Right lobe of liver (tissue), 6 donors: ENCODE measurements around the gene NR2F1-AS1. TPM values are rescaled to one million over a fixed set of nuclear protein-coding genes. Genes with fewer than 3 reads are reported as not detected.

Experiments used
- ATAC-seq, 4 donors: fragments of 200-7000 bp; cut with Tn5 transposase; one replicate each; pipeline ENCODE4 v1.9.1; 2020; ENCODE audit warnings: mild to moderate bottlenecking in 4 of 4, moderate library complexity in 4 of 4
- DNase-seq, 3 donors: peaks; one replicate each; pipeline ENCODE4 v3.0.0-alpha.2; 2020
- H3K27ac ChIP-seq, 3 donors: fragments of 200-600 bp; one replicate each; pipeline ENCODE4 v1.8.0; 2022
- H3K27me3 ChIP-seq, 2 donors: fragments of 200-600 bp; one replicate each; pipeline ENCODE4 v1.8.0; 2022
- H3K36me3 ChIP-seq, 4 donors: fragments of 200-600 bp; sonication (generic) in 1 of 4; one replicate each; pipeline versions ENCODE4 v1.5.1 to v1.8.0; 2017 to 2022; ENCODE audit warnings: control low read depth in 1 of 4
- H3K4me1 ChIP-seq, 4 donors: fragments of 200-600 bp; sonication (generic) in 1 of 4; one replicate each; pipeline versions ENCODE4 v1.5.1 to v1.8.0; 2017 to 2022; ENCODE audit warnings: control low read depth in 1 of 4
- H3K4me3 ChIP-seq, 3 donors: fragments of 200-600 bp; one replicate each; pipeline ENCODE4 v1.8.0; 2022
- H3K9me3 ChIP-seq, 4 donors: fragments of 200-600 bp; sonication (generic) in 1 of 4; one replicate each; pipeline versions ENCODE4 v1.5.1 to v1.8.0; 2017 to 2022; ENCODE audit warnings: control low read depth in 1 of 4
- CTCF ChIP-seq, 4 donors: fragments of 200-600 bp in 3 of 4; fragments of 450-650 bp in 1 of 4; IDR thresholded peaks; one replicate each; pipeline versions ENCODE4 v1.5.1 to v1.8.0; 2016 to 2022; ENCODE audit warnings: antibody characterized with exemption in 4 of 4, mild to moderate bottlenecking in 2 of 4
- POLR2A ChIP-seq: fragments of 450-650 bp; IDR thresholded peaks from one replicate; pipeline ENCODE4 v1.6.1; 2017; ENCODE audit warnings: antibody characterized with exemption, mild to moderate bottlenecking
- WGBS: methylation state at CpG from one replicate; pipeline ENCODE4 v1.1.6; 2018; ENCODE audit warnings: low coverage, low lambda C conversion rate; ENCODE audit not compliant: insufficient coverage; ENCODE audit errors: missing lambda C conversion rate; 5-methylcytosine and 5-hydroxymethylcytosine counted together
- intact Hi-C, 2 donors: fragments of 100-400 bp; cut with DNase I; formaldehyde crosslinking; loops; one replicate each; pipeline versions ENCODE4 v1.11.2 to v1.14.1; 2022
- total RNA-seq, 6 experiments: library from RNA; depleted of rRNA in 2 of 6; stranded (reverse); fragments of >200 nt in 2 of 6; fragmentation: NEBNext Ultra II Directional in 3 of 6; extraction: Animal tissue kit (Norgen Biotek cat#: 25700) in 3 of 6; gene quantifications; one replicate each; pipeline versions ENCODE4 v1.1.0 to v1.2.4, GENCODE V29; 2016 to 2023
- donor health status: DM: no; HTN: yes; CAD: no.
- donor health status: DM: no; HTN: no; CAD: no.
- donor health status: DM: no; HTN: no; CAD: no.
- donor health status: DM: no; HTN: yes; CAD: no.
- donor health status: DM: no; HTN: yes; CAD: no.

NR2F1-AS1 gene
- total RNA-seq, 6 experiments from 2014 or later, result 1.2 to 3.8 (median 2.3) TPM

GRCh38 chr5:93590493-93590892 lies 9.5 kb upstream of the NR2F1-AS1 start:
- no peaks in the 10 kb centered on the region for H3K27me3 ChIP-seq

GRCh38 chr5:93589829-93590215 lies 8.8 kb upstream of the NR2F1-AS1 start:
- intact Hi-C loops, result no loop called here
- H3K9me3 ChIP-seq, result no peaks in the 10 kb centered on the region
- no peak for DNase-seq
- no peak for ATAC-seq
- no peaks in the 10 kb centered on the region for H3K27me3 ChIP-seq
- no peaks in the 10 kb centered on the region for H3K36me3 ChIP-seq
- no peaks in the 10 kb centered on the region for H3K4me1 ChIP-seq
- no peak overlapping the region for H3K27ac ChIP-seq
- H3K4me3 ChIP-seq, result no peak overlapping the region
- no peak for TF ChIP-seq POLR2A
- TF ChIP-seq CTCF (IDR thresholded peaks at IDR 0.05), result no peak
- 46% methylated on average over 2 of the region's 2 CpGs for WGBS

More at GRCh38 chr5:93590493-93590892, 9.5 kb upstream of the NR2F1-AS1 start:
- Histone ChIP-seq H3K9me3 (no peaks in the 10 kb centered on the region), H3K4me1 (no peaks in the 10 kb centered on the region), H3K27ac (no peak overlapping the region), H3K36me3 (no peaks in the 10 kb centered on the region), H3K4me3 (no peak overlapping the region)
- intact Hi-C loops, result no loop called here
- 35% methylated on average over 3 of the region's 3 CpGs for WGBS
- no peak for TF ChIP-seq CTCF (IDR thresholded peaks at IDR 0.05)
- TF ChIP-seq POLR2A, result no peak
- DNase-seq, result no peak
- no peak for ATAC-seq

- Histone ChIP-seq H3K4me1 (no peaks in the 10 kb centered on the region), H3K4me3 (peak overlapping the region in 1 of 3 donors; percentile 1), H3K27ac (no peak overlapping the region), H3K9me3 (no peaks in the 10 kb centered on the region), H3K27me3 (no peaks in the 10 kb centered on the region), H3K36me3 (no peaks in the 10 kb centered on the region)
- DNase-seq (no peak), ATAC-seq (no peak)
- intact Hi-C loops, result no loop called here
- WGBS, result 46% methylated on average over 6 of the region's 6 CpGs
- no peak for TF ChIP-seq CTCF (IDR thresholded peaks at IDR 0.05)
- TF ChIP-seq POLR2A, result no peak
Observed at GRCh38 chr5:93589152-93589828, 8.3 kb upstream of the NR2F1-AS1 start.

- Histone ChIP-seq H3K27me3 (no peaks in the 10 kb centered on the region), H3K36me3 (no peaks in the 10 kb centered on the region), H3K4me3 (peak overlapping the region; percentile 25 to 57 (median 47)), H3K9me3 (no peaks in the 10 kb centered on the region), H3K27ac (no peak overlapping the region), H3K4me1 (no peaks in the 10 kb centered on the region)
- no peak for ATAC-seq
- 59% methylated on average over 20 of the region's 78 CpGs for WGBS
- intact Hi-C loops, result no loop called here
- no peak for DNase-seq
- TF ChIP-seq POLR2A (no peak), CTCF (IDR thresholded peaks at IDR 0.05) (no peak)
Observed at GRCh38 chr5:93588352-93589151, 7.5 kb upstream of the NR2F1-AS1 start.
